ENCODE data around the gene CDKN2C.
"Not testable (repeated sequence)": the region's sequence is repeated elsewhere in the genome, so short reads cannot be mapped to it uniquely, and the experiment has no call there.

The CDKN2C gene

GRCh38 chr1:50969611-50970508 is at the start of gene CDKN2C:
Gene CDKN2C (plus strand): TSS chr1:50970245. CDS start chr1:50970369, 124 bp downstream.
- peak; percentile 89 for DNase-seq (ENCODE audit: low read depth)

GRCh38 chr1:50920409-50920808 is 49.6 kb upstream of the CDKN2C start:
- no peak for DNase-seq (ENCODE audit: low read depth)

- DNase-seq (ENCODE audit: low read depth): no peak
These were observed 49.0 kb upstream of the CDKN2C start for GRCh38 chr1:50921029-50921428.

GRCh38 chr1:50923564-50923963 is 46.5 kb upstream of the CDKN2C start:
- no peak for DNase-seq (ENCODE audit: low read depth)

GRCh38 chr1:50929376-50929958 is 40.6 kb upstream of the CDKN2C start:
- DNase-seq (ENCODE audit: low read depth): no peak

GRCh38 chr1:50930193-50930592 is 39.9 kb upstream of the CDKN2C start:
- no peak for DNase-seq (ENCODE audit: low read depth)

- DNase-seq (ENCODE audit: low read depth): no peak
These were observed 38.9 kb upstream of the CDKN2C start for GRCh38 chr1:50930965-50931737.

- not testable (repeated sequence) for DNase-seq (ENCODE audit: low read depth)
These were observed 38.0 kb upstream of the CDKN2C start for GRCh38 chr1:50932043-50932442.

- DNase-seq (ENCODE audit: low read depth): not testable (repeated sequence)
These were observed 36.3 kb upstream of the CDKN2C start for GRCh38 chr1:50933770-50934169.

- DNase-seq (ENCODE audit: low read depth): no peak
These were observed 35.2 kb upstream of the CDKN2C start for GRCh38 chr1:50934838-50935237.

GRCh38 chr1:50935276-50935675 is 34.8 kb upstream of the CDKN2C start:
- not testable (repeated sequence) for DNase-seq (ENCODE audit: low read depth)

GRCh38 chr1:50936321-50936720 is 33.7 kb upstream of the CDKN2C start:
- DNase-seq (ENCODE audit: low read depth): no peak

- DNase-seq (ENCODE audit: low read depth): no peak
These were observed 29.8 kb upstream of the CDKN2C start for GRCh38 chr1:50940291-50940690.

- DNase-seq (ENCODE audit: low read depth): no peak
These were observed 27.7 kb upstream of the CDKN2C start for GRCh38 chr1:50942334-50942733.

GRCh38 chr1:50949286-50949982 is 20.6 kb upstream of the CDKN2C start:
- no peak for DNase-seq (ENCODE audit: low read depth)

- no peak for DNase-seq (ENCODE audit: low read depth)
These were observed 19.6 kb upstream of the CDKN2C start for GRCh38 chr1:50950396-50950795.

- DNase-seq (ENCODE audit: low read depth): not testable (repeated sequence)
These were observed 17.5 kb upstream of the CDKN2C start for GRCh38 chr1:50952566-50952965.

GRCh38 chr1:50955116-50955515 is 14.9 kb upstream of the CDKN2C start:
- DNase-seq (ENCODE audit: low read depth): no peak

GRCh38 chr1:50959303-50959912 is 10.6 kb upstream of the CDKN2C start:
- no peak for DNase-seq (ENCODE audit: low read depth)

- peak; percentile 92 for DNase-seq (ENCODE audit: low read depth)
These were observed 9.9 kb upstream of the CDKN2C start, which contains the start of gene FAF1 for GRCh38 chr1:50959913-50960844. Gene FAF1 (minus strand): TSS chr1:50960267. CDS start chr1:50959811, 456 bp downstream.

Measured in HS-27A (cell line).